GM12874 (cell line): ENCODE measurements around the gene DRC1.

ENCODE experiments used
- CTCF ChIP-seq: IDR thresholded peaks from 2 replicates; pipeline ENCODE4 v1.5.1; 2011; ENCODE audit warnings: low read depth, mild to moderate bottlenecking, control low read depth, low read length, moderate library complexity; ENCODE audit not compliant: insufficient read depth

The DRC1 gene

GRCh38 chr2:26423750-26424149 is 22.0 kb downstream of the DRC1 start:
- TF ChIP-seq CTCF: no peak

GRCh38 chr2:26424221-26424620 is 22.5 kb downstream of the DRC1 start:
- no peak for TF ChIP-seq CTCF

GRCh38 chr2:26428846-26429245 is 27.1 kb downstream of the DRC1 start:
- TF ChIP-seq CTCF: no peak

- TF ChIP-seq CTCF: no peak
Observed at GRCh38 chr2:26429779-26430578, 28.3 kb downstream of the DRC1 start.

- TF ChIP-seq CTCF: no peak
Observed at GRCh38 chr2:26430826-26431225, 29.1 kb downstream of the DRC1 start.

- TF ChIP-seq CTCF: no peak
Observed at GRCh38 chr2:26432363-26432762, 30.6 kb downstream of the DRC1 start.

GRCh38 chr2:26432859-26433258 is 31.1 kb downstream of the DRC1 start:
- TF ChIP-seq CTCF: no peak

- no peak for TF ChIP-seq CTCF
Observed at GRCh38 chr2:26435106-26435505, 33.4 kb downstream of the DRC1 start.
